Mesendoderm (in vitro differentiated cells): ENCODE results near the gene DLG1.

ENCODE experiments used
- DNase-seq: peaks from one replicate; pipeline ENCODE4 v3.0.0; 2013
- H2AK5ac ChIP-seq: 2 replicates; pipeline ENCODE4 v1.6.1; 2013; ENCODE audit warnings: low read length, inconsistent platforms
- H2BK120ac ChIP-seq: 2 replicates; pipeline ENCODE4 v1.6.1; 2013; ENCODE audit warnings: low read depth, mild to moderate bottlenecking, low read length, moderate library complexity, mixed read lengths
- H2BK15ac ChIP-seq: replicated peaks from 2 replicates; pipeline ENCODE4 v1.6.1; 2013; ENCODE audit warnings: low read depth, mild to moderate bottlenecking, moderate library complexity
- H2BK5ac ChIP-seq: 2 replicates; pipeline ENCODE4 v1.6.1; 2013; ENCODE audit warnings: low read length, inconsistent platforms
- H3K18ac ChIP-seq: 2 replicates; pipeline ENCODE4 v1.6.1; 2013; ENCODE audit warnings: mild to moderate bottlenecking, low read length, mixed read lengths
- H3K23ac ChIP-seq: one replicate; pipeline ENCODE4 v1.6.1; 2013; ENCODE audit warnings: low read length
- H3K27ac ChIP-seq: 2 replicates; pipeline ENCODE4 v1.5.1; 2013; ENCODE audit warnings: low read depth, mild to moderate bottlenecking, inconsistent platforms, low read length, moderate library complexity
- H3K27me3 ChIP-seq: 2 replicates; pipeline ENCODE4 v1.6.1; 2013; ENCODE audit warnings: low read length, control low read depth, mild to moderate bottlenecking, inconsistent platforms; ENCODE audit not compliant: insufficient read depth, poor library complexity
- H3K36me3 ChIP-seq: 2 replicates; pipeline ENCODE4 v1.6.1; 2013; ENCODE audit warnings: low read length, inconsistent platforms; ENCODE audit not compliant: control insufficient read depth, insufficient read depth
- H3K4ac ChIP-seq: one replicate; pipeline ENCODE4 v1.6.1; 2013; ENCODE audit warnings: low read depth, mild to moderate bottlenecking, low read length, moderate library complexity
- H3K4me1 ChIP-seq: 2 replicates; pipeline ENCODE4 v1.6.1; 2013; ENCODE audit warnings: low read depth, low read length, inconsistent platforms; ENCODE audit not compliant: control insufficient read depth
- H3K4me2 ChIP-seq: 2 replicates; pipeline ENCODE4 v1.6.1; 2013; ENCODE audit warnings: low read length
- H3K4me3 ChIP-seq: 2 replicates; pipeline ENCODE4 v1.5.1; 2013; ENCODE audit warnings: mild to moderate bottlenecking, low read length
- H3K56ac ChIP-seq: one replicate; pipeline ENCODE4 v1.6.1; 2013; ENCODE audit warnings: low read length
- H3K79me1 ChIP-seq: 2 replicates; pipeline ENCODE4 v1.6.1; 2013; ENCODE audit warnings: low read length, inconsistent platforms
- H3K79me2 ChIP-seq: 2 replicates; pipeline ENCODE4 v1.6.1; 2013; ENCODE audit warnings: mild to moderate bottlenecking, low read length; ENCODE audit not compliant: control insufficient read depth, insufficient read depth
- H3K9ac ChIP-seq: 2 replicates; pipeline ENCODE4 v1.6.1; 2013; ENCODE audit warnings: low read length, inconsistent platforms
- H4K5ac ChIP-seq: one replicate; pipeline ENCODE4 v1.6.1; 2013; ENCODE audit warnings: low read length
- H4K8ac ChIP-seq: one replicate; pipeline ENCODE4 v1.6.1; 2013; ENCODE audit warnings: low read depth, mild to moderate bottlenecking, control low read depth, low read length, moderate library complexity
- WGBS: extraction: QIAGEN DNeasy Blood & Tissue Kit; methylation state at CpG from one replicate; pipeline ENCODE4 v1.1.7; 2013; ENCODE audit warnings: low lambda C conversion rate, missing lambda C conversion rate; ENCODE audit not compliant: insufficient coverage; ENCODE audit errors: extremely low coverage; 5-methylcytosine and 5-hydroxymethylcytosine counted together

Gene DLG1

DNA sequence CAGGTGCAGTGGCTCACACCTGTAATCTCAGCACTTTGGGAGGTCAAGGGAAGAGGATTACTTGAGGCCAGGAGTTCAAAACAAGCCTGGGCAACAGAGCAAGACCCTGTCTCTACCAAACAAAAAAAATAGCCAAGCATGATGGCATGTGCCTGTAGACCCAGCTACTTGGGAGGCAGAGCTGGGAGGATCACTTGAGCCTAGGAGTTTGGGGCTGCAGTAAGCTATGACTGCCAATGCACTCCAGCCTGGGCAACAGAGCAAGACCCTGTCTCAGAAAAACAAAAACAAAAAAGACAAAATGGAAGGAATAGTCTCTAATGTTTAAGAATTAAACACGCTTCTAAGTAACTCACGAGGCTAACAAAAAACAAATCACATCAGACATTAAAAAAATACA, 106.5 kb downstream of the DLG1 start:
- Histone ChIP-seq H3K56ac (no peak overlapping the region), H3K4me3 (no peak overlapping the region), H3K4ac (no peak overlapping the region), H3K79me2 (peaks cover 4% of the 10 kb centered on the region), H3K27me3 (no peaks in the 10 kb centered on the region), H2BK120ac (no peak overlapping the region), H3K9ac (no peak overlapping the region), H2BK5ac (no peak overlapping the region), H3K27ac (no peak overlapping the region), H3K4me1 (peaks cover 3% of the 10 kb centered on the region), H3K36me3 (no peaks in the 10 kb centered on the region), H3K79me1 (peaks cover 6% of the 10 kb centered on the region), H3K18ac (no peak overlapping the region), H4K8ac (no peak overlapping the region), H2BK15ac (no peak overlapping the region), H3K4me2 (no peak overlapping the region), H4K5ac (no peak overlapping the region), H3K23ac (no peak overlapping the region), H2AK5ac (no peak overlapping the region)
- DNase-seq, result no peak
- WGBS, result no CpG with 5 or more reads among the region's 2 CpGs

DNA sequence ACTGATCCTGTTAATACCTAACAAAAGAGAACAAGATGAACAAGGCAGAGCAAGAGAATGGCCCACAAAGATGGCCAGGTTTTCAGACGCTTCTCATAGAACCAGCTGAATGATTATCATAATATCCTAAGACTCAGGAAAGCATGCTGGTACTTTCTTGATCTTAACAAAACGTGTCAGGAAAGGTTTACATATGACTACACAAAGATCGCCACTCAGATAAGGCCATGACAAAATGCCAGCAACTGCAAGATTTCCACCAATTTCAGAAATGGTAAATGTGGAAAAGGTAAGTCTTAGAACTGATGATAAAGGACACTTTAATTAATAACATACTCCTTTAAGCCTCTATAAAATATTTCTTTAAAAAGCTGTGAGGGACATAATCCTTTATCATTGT, 108.8 kb downstream of the DLG1 start:
- Histone ChIP-seq H3K27me3 (no peaks in the 10 kb centered on the region), H3K23ac (no peak overlapping the region), H3K56ac (no peak overlapping the region), H3K9ac (no peak overlapping the region), H3K4me3 (no peak overlapping the region), H3K79me2 (peaks cover 3% of the 10 kb centered on the region), H3K36me3 (no peaks in the 10 kb centered on the region), H2AK5ac (no peak overlapping the region), H2BK120ac (no peak overlapping the region), H2BK5ac (no peak overlapping the region), H3K18ac (no peak overlapping the region), H3K4me2 (no peak overlapping the region), H3K79me1 (peaks cover 8% of the 10 kb centered on the region), H4K5ac (no peak overlapping the region), H3K4ac (no peak overlapping the region), H3K27ac (no peak overlapping the region), H4K8ac (no peak overlapping the region), H2BK15ac (no peak overlapping the region), H3K4me1 (peaks cover 5% of the 10 kb centered on the region)
- DNase-seq, result no peak
- no CpG with 5 or more reads among the region's 3 CpGs for WGBS

DNA sequence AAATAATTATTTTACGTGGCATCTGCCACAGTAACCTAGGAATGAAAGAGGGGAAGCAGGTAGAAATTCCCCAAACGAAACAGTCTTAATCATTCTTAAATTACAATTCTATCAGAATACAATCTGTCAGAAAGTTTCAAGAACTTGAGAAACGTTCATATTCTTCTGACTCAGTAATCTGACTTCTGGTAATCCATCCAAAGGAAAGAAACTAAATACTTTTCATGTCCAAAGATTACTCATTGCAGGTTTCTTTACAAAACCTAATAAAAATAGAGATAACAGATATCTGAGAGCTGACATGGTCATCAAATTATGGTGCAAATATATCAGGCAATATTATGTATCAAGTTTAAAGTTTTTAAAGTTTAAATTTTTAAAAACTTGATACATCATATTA, 109.4 kb downstream of the DLG1 start:
- no CpG with 5 or more reads among the region's 3 CpGs for WGBS
- Histone ChIP-seq H4K8ac (no peak overlapping the region), H3K79me1 (peaks cover 8% of the 10 kb centered on the region), H2BK120ac (no peak overlapping the region), H3K27ac (no peak overlapping the region), H3K23ac (no peak overlapping the region), H2BK5ac (no peak overlapping the region), H3K4me3 (no peak overlapping the region), H3K4me2 (no peak overlapping the region), H4K5ac (no peak overlapping the region), H2BK15ac (no peak overlapping the region), H3K4ac (no peak overlapping the region), H3K36me3 (no peaks in the 10 kb centered on the region), H3K56ac (no peak overlapping the region), H3K4me1 (peaks cover 5% of the 10 kb centered on the region), H3K18ac (no peak overlapping the region), H3K9ac (no peak overlapping the region), H3K79me2 (peaks cover 3% of the 10 kb centered on the region), H3K27me3 (no peaks in the 10 kb centered on the region), H2AK5ac (no peak overlapping the region)
- no peak for DNase-seq

DNA sequence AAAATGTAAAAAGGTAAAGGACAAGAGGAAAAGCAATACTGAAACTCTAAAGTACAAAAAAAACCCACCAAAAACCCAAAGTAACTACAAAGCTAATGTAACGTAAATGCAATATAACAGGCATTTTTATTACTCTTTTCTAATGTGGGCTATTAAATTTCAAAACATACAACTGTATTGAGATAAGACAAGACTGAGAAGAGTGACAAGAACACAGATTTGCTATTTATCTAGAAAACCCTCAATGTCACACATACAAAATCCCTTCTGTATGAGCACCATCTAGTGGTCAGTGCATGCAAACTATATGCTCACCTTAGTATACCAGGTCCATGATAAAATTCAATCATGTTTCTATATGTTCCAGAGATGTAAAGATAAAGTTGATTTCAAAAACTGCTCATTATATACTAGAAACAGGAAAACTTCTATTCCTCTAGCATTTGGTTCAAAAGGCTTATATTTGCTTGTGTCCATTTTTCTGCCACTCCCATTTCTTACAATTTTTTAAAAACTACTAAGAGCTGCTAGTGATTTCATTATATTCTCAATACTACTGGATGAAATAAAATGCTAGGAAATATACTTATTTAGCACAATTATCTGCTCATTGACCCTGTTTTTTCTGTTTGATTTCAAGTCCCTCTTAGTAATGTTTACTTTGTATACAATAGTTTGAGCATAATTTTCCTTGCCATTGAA, 111.4 kb downstream of the DLG1 start:
- no peak overlapping the region for H2BK5ac ChIP-seq
- no peaks in the 10 kb centered on the region for H3K27me3 ChIP-seq
- no peak overlapping the region for H3K27ac ChIP-seq
- no peak overlapping the region for H3K4me2 ChIP-seq
- H3K18ac ChIP-seq, result no peak overlapping the region
- no peak overlapping the region for H2BK15ac ChIP-seq
- no CpG with 5 or more reads among the region's 1 CpG for WGBS
- H4K5ac ChIP-seq, result no peak overlapping the region
- H3K79me2 ChIP-seq, result peaks cover 3% of the 10 kb centered on the region
- H3K4me1 ChIP-seq, result peaks cover 5% of the 10 kb centered on the region
- H3K23ac ChIP-seq, result no peak overlapping the region
- no peak overlapping the region for H2AK5ac ChIP-seq
- H3K4me3 ChIP-seq, result no peak overlapping the region
- H3K9ac ChIP-seq, result no peak overlapping the region
- no peak overlapping the region for H3K56ac ChIP-seq
- H3K4ac ChIP-seq, result no peak overlapping the region
- no peak overlapping the region for H2BK120ac ChIP-seq
- H3K36me3 ChIP-seq, result no peaks in the 10 kb centered on the region
- DNase-seq, result peak; percentile 73
- no peak overlapping the region for H4K8ac ChIP-seq
- peaks cover 8% of the 10 kb centered on the region for H3K79me1 ChIP-seq

DNA sequence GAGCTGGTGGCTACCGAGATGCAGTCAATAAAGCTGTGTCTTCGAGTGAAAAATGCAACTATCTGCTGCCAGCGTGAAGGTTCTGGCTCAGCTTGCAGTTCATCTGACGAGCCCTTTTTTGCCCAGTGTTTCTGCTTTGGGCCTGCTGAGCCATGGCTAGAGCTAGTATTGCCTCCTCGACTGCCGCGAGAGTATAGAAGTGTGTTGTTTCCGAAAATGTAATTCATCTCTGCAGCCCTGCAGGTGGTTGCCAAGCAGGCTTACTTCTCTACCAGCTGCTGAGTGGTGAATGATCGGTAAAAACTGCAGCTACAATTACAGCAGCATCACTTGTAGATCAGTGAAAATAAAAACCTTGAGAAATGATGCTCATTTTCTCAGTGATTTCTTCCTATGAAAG, 114.8 kb downstream of the DLG1 start:
- Histone ChIP-seq H3K36me3 (no peaks in the 10 kb centered on the region), H2BK120ac (no peak overlapping the region), H2AK5ac (no peak overlapping the region), H3K9ac (no peak overlapping the region), H3K4me3 (no peak overlapping the region), H3K4me1 (peaks cover 2% of the 10 kb centered on the region), H3K79me2 (peaks cover 3% of the 10 kb centered on the region), H4K8ac (no peak overlapping the region), H3K56ac (no peak overlapping the region), H3K18ac (no peak overlapping the region), H3K23ac (no peak overlapping the region), H2BK5ac (no peak overlapping the region), H3K27ac (no peak overlapping the region), H3K4me2 (no peak overlapping the region), H3K27me3 (no peaks in the 10 kb centered on the region), H2BK15ac (no peak overlapping the region), H3K79me1 (peaks cover 9% of the 10 kb centered on the region), H3K4ac (no peak overlapping the region), H4K5ac (no peak overlapping the region)
- WGBS, result no CpG with 5 or more reads among the region's 9 CpGs
- DNase-seq, result no peak

DNA sequence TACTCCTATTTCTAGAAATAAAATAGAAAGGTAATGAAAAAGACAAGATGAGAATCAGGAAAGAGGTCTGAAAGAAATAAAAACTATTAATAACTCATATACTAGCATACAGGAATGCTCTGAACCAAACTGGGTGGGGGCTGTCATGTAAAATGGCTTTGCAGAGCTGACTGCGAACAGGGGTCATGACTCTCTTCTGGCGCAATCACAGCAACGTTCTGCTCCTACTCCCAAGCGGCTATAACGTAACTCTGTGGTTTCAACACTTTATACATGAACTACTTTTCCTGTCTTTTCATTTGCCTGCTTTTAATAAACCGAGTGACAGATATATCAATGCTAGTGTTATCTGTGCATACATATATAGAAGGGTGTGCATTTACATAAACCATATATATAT, 116.7 kb downstream of the DLG1 start:
- Histone ChIP-seq H3K56ac (no peak overlapping the region), H4K5ac (no peak overlapping the region), H3K9ac (no peak overlapping the region), H3K18ac (no peak overlapping the region), H4K8ac (no peak overlapping the region), H3K4me2 (no peak overlapping the region), H3K79me2 (peaks cover 3% of the 10 kb centered on the region), H3K23ac (no peak overlapping the region), H2BK5ac (no peak overlapping the region), H3K4ac (no peak overlapping the region), H2BK15ac (no peak overlapping the region), H3K27me3 (no peaks in the 10 kb centered on the region), H2AK5ac (no peak overlapping the region), H3K4me1 (peaks cover 2% of the 10 kb centered on the region), H3K4me3 (no peak overlapping the region), H3K36me3 (no peaks in the 10 kb centered on the region), H3K79me1 (peaks cover 11% of the 10 kb centered on the region), H3K27ac (no peak overlapping the region), H2BK120ac (no peak overlapping the region)
- no CpG with 5 or more reads among the region's 6 CpGs for WGBS
- DNase-seq, result no peak
